HEK293 (cell line): ENCODE measurements around the gene REC114.

Source experiments
- CTCF ChIP-seq: fragments of 450-650 bp; formaldehyde crosslinking; IDR thresholded peaks from 2 replicates; pipeline ENCODE4 v1.5.1; 2016; ENCODE audit warnings: missing biosample characterization, missing genetic modification characterization
- REST ChIP-seq: fragments of 450-650 bp; formaldehyde crosslinking; IDR thresholded peaks from 2 replicates; pipeline ENCODE4 v1.5.1; 2016; ENCODE audit warnings: missing biosample characterization, missing genetic modification characterization
- ZBTB21 ChIP-seq: fragments of 450-650 bp; formaldehyde crosslinking; IDR thresholded peaks from 2 replicates; pipeline ENCODE4 v1.5.1; 2017; ENCODE audit warnings: missing biosample characterization, missing genetic modification characterization
- ZFP41 ChIP-seq: fragments of 450-650 bp; formaldehyde crosslinking; IDR thresholded peaks from 2 replicates; pipeline ENCODE4 v1.5.1; 2016; ENCODE audit warnings: missing biosample characterization, missing genetic modification characterization, borderline replicate concordance
- ZNF76 ChIP-seq: fragments of 450-650 bp; formaldehyde crosslinking; IDR thresholded peaks from 2 replicates; pipeline ENCODE4; 2016; ENCODE audit warnings: low read depth, missing biosample characterization, missing genetic modification characterization, borderline replicate concordance
- ZSCAN5A ChIP-seq: fragments of 450-650 bp; formaldehyde crosslinking; IDR thresholded peaks from 2 replicates; pipeline ENCODE4 v1.5.1; 2016; ENCODE audit warnings: missing biosample characterization, missing genetic modification characterization

GRCh38 chr15:73518180-73518862 is 75.4 kb downstream of the REC114 start:
- TF ChIP-seq ZNF76 (tag by site-specific recombination) (no peak), REST (tag by site-specific recombination) (no peak), CTCF (no peak), ZSCAN5A (tag by site-specific recombination) (no peak), ZFP41 (tag by site-specific recombination) (no peak), ZBTB21 (tag by site-specific recombination) (no peak)
